ENCODE results near the gene PACRG.

PACRG gene

GRCh38 chr6:163048345-163048744 is 320.6 kb downstream of the PACRG start:
- TF ChIP-seq ZFP30 (CRISPR knock-in tag; IDR thresholded peaks at IDR 0.05), result no peak
- TF ChIP-seq ZNF565 (CRISPR knock-in tag; conservative IDR thresholded peaks at IDR 0.05; ENCODE audit: low read depth), result no peak
- TF ChIP-seq BACH2 (CRISPR knock-in tag; IDR thresholded peaks at IDR 0.05; ENCODE audit: borderline replicate concordance), result no peak
- TF ChIP-seq CSRNP3 (CRISPR knock-in tag; IDR thresholded peaks at IDR 0.05), result no peak
- no peak for TF ChIP-seq PPARA (CRISPR knock-in tag; IDR thresholded peaks at IDR 0.05; ENCODE audit: borderline replicate concordance)
- no peak for TF ChIP-seq RARB (CRISPR knock-in tag; IDR thresholded peaks at IDR 0.05)
- no peak for TF ChIP-seq TCF4 (CRISPR knock-in tag; IDR thresholded peaks at IDR 0.05; ENCODE audit: borderline replicate concordance)
- TF ChIP-seq ISL1 (CRISPR knock-in tag; IDR thresholded peaks at IDR 0.05), result no peak
- TF ChIP-seq ZNF8 (CRISPR knock-in tag; IDR thresholded peaks at IDR 0.05), result no peak
- TF ChIP-seq ARNTL (CRISPR knock-in tag; IDR thresholded peaks at IDR 0.05; ENCODE audit: borderline replicate concordance, low read depth), result no peak
- no peak for TF ChIP-seq ESRRG (CRISPR knock-in tag; IDR thresholded peaks at IDR 0.05)
- no peak for TF ChIP-seq OSR1 (CRISPR knock-in tag; IDR thresholded peaks at IDR 0.05)
- TF ChIP-seq TOX (CRISPR knock-in tag; IDR thresholded peaks at IDR 0.05; ENCODE audit: borderline replicate concordance), result no peak
- ATAC-seq, result no peak

DNA sequence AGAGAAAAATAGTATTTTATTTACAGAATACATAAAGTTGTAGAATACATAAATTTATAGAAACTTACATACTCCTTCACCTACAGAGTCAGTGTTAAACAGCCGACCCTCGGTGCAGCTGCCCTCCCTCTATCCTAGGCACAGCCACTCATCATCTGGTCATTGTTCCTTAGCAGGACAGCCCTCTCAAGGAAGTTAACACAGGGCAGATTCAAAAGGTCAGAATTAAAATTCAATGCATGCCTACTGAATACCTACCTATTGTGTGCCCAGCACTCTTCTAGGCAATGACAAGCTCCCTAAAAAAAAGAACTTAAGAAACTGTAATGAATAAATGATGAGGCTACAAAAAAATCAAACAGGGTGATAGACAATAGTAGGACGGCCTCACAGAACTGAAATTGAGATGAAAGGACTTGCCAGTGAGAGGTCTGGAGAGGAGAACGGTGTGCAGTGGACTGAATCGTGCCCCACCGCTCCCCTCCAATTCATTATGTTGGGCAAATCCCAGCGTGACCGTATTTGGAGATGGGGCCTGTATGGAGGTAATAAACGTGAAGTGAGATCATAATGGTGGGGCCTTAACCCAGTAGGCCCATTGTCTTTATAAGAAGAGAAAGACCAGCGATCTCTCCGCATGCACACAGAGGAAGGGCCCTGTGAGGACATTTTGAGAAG is 326.0 kb downstream of the PACRG start:
- no peak for TF ChIP-seq CSRNP3 (CRISPR knock-in tag; IDR thresholded peaks at IDR 0.05)
- no peak for TF ChIP-seq TOX (CRISPR knock-in tag; IDR thresholded peaks at IDR 0.05; ENCODE audit: borderline replicate concordance)
- TF ChIP-seq ISL1 (CRISPR knock-in tag; IDR thresholded peaks at IDR 0.05), result no peak
- TF ChIP-seq PPARA (CRISPR knock-in tag; IDR thresholded peaks at IDR 0.05; ENCODE audit: borderline replicate concordance), result no peak
- no peak for ATAC-seq

DNA sequence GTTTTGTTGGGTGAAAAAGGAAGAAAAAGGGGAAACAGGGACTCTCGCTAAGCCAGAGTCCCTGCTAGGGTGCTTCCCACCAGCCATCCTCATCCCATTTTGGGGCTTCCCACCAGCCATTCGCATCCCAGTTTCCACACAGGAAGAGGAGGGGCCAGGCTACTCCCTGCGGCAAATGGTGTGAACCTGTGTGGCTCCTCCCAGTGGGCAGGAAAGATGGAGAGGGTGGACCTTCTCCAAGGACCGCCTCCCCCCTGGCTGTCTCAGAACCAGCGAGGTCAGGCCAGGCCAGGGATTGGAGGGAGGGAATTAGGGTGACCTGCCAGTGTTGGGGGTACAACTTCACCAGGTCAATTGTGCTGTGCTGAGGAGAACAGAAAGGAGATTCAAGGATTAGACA is 326.9 kb downstream of the PACRG start:
- no peak for ATAC-seq
- TF ChIP-seq PATZ1 (CRISPR knock-in tag; IDR thresholded peaks at IDR 0.05; ENCODE audit: borderline replicate concordance) (no peak), GLIS3 (CRISPR knock-in tag; IDR thresholded peaks at IDR 0.05) (no peak), CSDC2 (CRISPR knock-in tag; IDR thresholded peaks at IDR 0.05) (no peak), ISL1 (CRISPR knock-in tag; IDR thresholded peaks at IDR 0.05) (no peak), CSRNP3 (CRISPR knock-in tag; IDR thresholded peaks at IDR 0.05) (no peak), ZC3H10 (CRISPR knock-in tag; IDR thresholded peaks at IDR 0.05) (no peak), BACH2 (CRISPR knock-in tag; IDR thresholded peaks at IDR 0.05; ENCODE audit: borderline replicate concordance) (no peak), PPARA (CRISPR knock-in tag; IDR thresholded peaks at IDR 0.05; ENCODE audit: borderline replicate concordance) (no peak), ZFP30 (CRISPR knock-in tag; IDR thresholded peaks at IDR 0.05) (no peak), ESRRG (CRISPR knock-in tag; IDR thresholded peaks at IDR 0.05) (no peak), ZNF8 (CRISPR knock-in tag; IDR thresholded peaks at IDR 0.05) (no peak), ARNTL (CRISPR knock-in tag; IDR thresholded peaks at IDR 0.05; ENCODE audit: borderline replicate concordance, low read depth) (no peak), TCF4 (CRISPR knock-in tag; IDR thresholded peaks at IDR 0.05; ENCODE audit: borderline replicate concordance) (no peak), RARB (CRISPR knock-in tag; IDR thresholded peaks at IDR 0.05) (no peak), ZFP3 (CRISPR knock-in tag; IDR thresholded peaks at IDR 0.05) (no peak), ZNF70 (CRISPR knock-in tag; IDR thresholded peaks at IDR 0.05) (no peak), SNAI2 (CRISPR knock-in tag; IDR thresholded peaks at IDR 0.05) (no peak), TSHZ2 (CRISPR knock-in tag; IDR thresholded peaks at IDR 0.05) (no peak), ZNF565 (CRISPR knock-in tag; conservative IDR thresholded peaks at IDR 0.05; ENCODE audit: low read depth) (no peak)
